NCI-H510A (cell line): ENCODE measurements around the gene ASB14.

Experiments used
- DNase-seq: peaks from one replicate; lab custom pipeline; 2025; lab: John Stamatoyannopoulos, UW

The ASB14 gene

GRCh38 chr3:57257678-57258077 is 34.8 kb downstream of the ASB14 start:
- no peak for DNase-seq

GRCh38 chr3:57256844-57257243 is 35.6 kb downstream of the ASB14 start:
- no peak for DNase-seq

GRCh38 chr3:57252404-57252803 is 40.1 kb downstream of the ASB14 start:
- no peak for DNase-seq

GRCh38 chr3:57244946-57245345 is 47.5 kb downstream of the ASB14 start:
- DNase-seq, result no peak

- DNase-seq, result no peak
Measured at GRCh38 chr3:57234613-57235575, 57.6 kb downstream of the ASB14 start.

GRCh38 chr3:57233799-57234198 is 58.7 kb downstream of the ASB14 start:
- DNase-seq, result no peak

- DNase-seq, result no peak
Measured at GRCh38 chr3:57230006-57230405, 62.5 kb downstream of the ASB14 start.

GRCh38 chr3:57227930-57228751 is 64.3 kb downstream of the ASB14 start:
- peak; percentile 6 for DNase-seq

- DNase-seq, result peak; percentile 73
Measured at GRCh38 chr3:57227204-57227929, 65.1 kb downstream of the ASB14 start, which contains the start of gene APPL1. TSS of gene APPL1 (plus strand) at chr3:57227729. CDS start at chr3:57227884, 155 bp downstream.

GRCh38 chr3:57226176-57226575 is 66.3 kb downstream of the ASB14 start:
- no peak for DNase-seq

- DNase-seq, result no peak
Measured at GRCh38 chr3:57224856-57225255, 67.6 kb downstream of the ASB14 start.

GRCh38 chr3:57221883-57222282 is 70.6 kb downstream of the ASB14 start:
- no peak for DNase-seq
